HEK293 (cell line): ENCODE data around the gene EFCAB9.

Experiments used
- CTCF ChIA-PET: fragments of 350-600 bp; formaldehyde crosslinking; extraction: SDS; loops from one replicate; lab custom pipeline; 2021; ENCODE audit warnings: antibody characterized with exemption; lab: Yijun Ruan, JAX
- POLR2A ChIA-PET: fragments of 300-600 bp; formaldehyde crosslinking; extraction: SDS; loops from one replicate; lab custom pipeline; 2020; ENCODE audit warnings: antibody characterized with exemption, inconsistent platforms; lab: Yijun Ruan, JAX
- H3K27ac ChIP-seq: fragments of 200-500 bp; sonication (Bioruptor generic); 2 replicates; pipeline ENCODE4 v1.5.1; 2014; ENCODE audit warnings: low read depth, low read length, control low read depth, inconsistent platforms; ENCODE audit errors: extremely low read depth
- H3K36me3 ChIP-seq, 2 experiments: fragments of 200-500 bp in 1 of 2; sonication (Bioruptor generic) in 1 of 2; 1 replicate in 1 of 2; 2 replicates in 1 of 2; pipeline ENCODE4 v1.5.1; 2014 to 2017; ENCODE audit warnings: inconsistent platforms in 2 of 2, low read length in 2 of 2; ENCODE audit not compliant: control insufficient read depth in 2 of 2, insufficient read depth in 1 of 2
- H3K4me1 ChIP-seq: fragments of 200-500 bp; sonication (Bioruptor generic); 2 replicates; pipeline ENCODE4 v1.5.1; 2014; ENCODE audit warnings: mild to moderate bottlenecking, low read length, inconsistent platforms; ENCODE audit not compliant: control insufficient read depth, insufficient read depth
- H3K4me3 ChIP-seq: 2 replicates; pipeline ENCODE4 v1.5.1; 2011; ENCODE audit warnings: low read depth, mild to moderate bottlenecking, control low read depth, low read length, moderate library complexity
- H3K9me3 ChIP-seq: fragments of 200-500 bp; sonication (Bioruptor generic); 2 replicates; pipeline ENCODE4 v1.5.1; 2014; ENCODE audit warnings: low read depth, low read length, inconsistent platforms; ENCODE audit not compliant: control insufficient read depth, insufficient read depth
- EGR2 ChIP-seq: fragments of 450-650 bp; formaldehyde crosslinking; IDR thresholded peaks from 2 replicates; pipeline ENCODE4 v1.5.1; 2016; ENCODE audit warnings: low read depth, missing biosample characterization, missing genetic modification characterization
- IKZF3 ChIP-seq: fragments of 450-650 bp; IDR thresholded peaks from 2 replicates; pipeline ENCODE4 v1.5.0; 2018; ENCODE audit warnings: missing biosample characterization, mild to moderate bottlenecking, missing genetic modification characterization, moderate library complexity
- KLF9 ChIP-seq: fragments of 450-650 bp; formaldehyde crosslinking; IDR thresholded peaks from 2 replicates; pipeline ENCODE4 v1.5.1; 2016; ENCODE audit warnings: missing biosample characterization, missing genetic modification characterization, low read depth
- PRDM10 ChIP-seq: fragments of 450-650 bp; formaldehyde crosslinking; IDR thresholded peaks from 2 replicates; pipeline ENCODE4 v1.5.1; 2016; ENCODE audit warnings: missing biosample characterization, missing genetic modification characterization
- TSHZ1 ChIP-seq: fragments of 450-650 bp; formaldehyde crosslinking; IDR thresholded peaks from 2 replicates; pipeline ENCODE4 v1.5.1; 2016; ENCODE audit warnings: missing biosample characterization, missing genetic modification characterization, borderline replicate concordance
- ZBTB48 ChIP-seq: fragments of 450-650 bp; formaldehyde crosslinking; IDR thresholded peaks from 2 replicates; pipeline ENCODE4 v1.5.1; 2016; ENCODE audit warnings: missing biosample characterization, missing genetic modification characterization
- ZFHX2 ChIP-seq: fragments of 450-650 bp; formaldehyde crosslinking; conservative IDR thresholded peaks from 2 replicates; pipeline ENCODE4 v1.5.1; 2016; ENCODE audit warnings: missing biosample characterization, missing genetic modification characterization
- ZFP69B ChIP-seq: fragments of 450-650 bp; formaldehyde crosslinking; IDR thresholded peaks from 2 replicates; pipeline ENCODE4 v1.5.1; 2016; ENCODE audit warnings: missing biosample characterization, missing genetic modification characterization
- ZNF132 ChIP-seq: fragments of 450-650 bp; formaldehyde crosslinking; IDR thresholded peaks from 2 replicates; pipeline ENCODE4 v1.5.1; 2017; ENCODE audit warnings: missing biosample characterization, missing genetic modification characterization, borderline replicate concordance
- ZNF133 ChIP-seq: fragments of 450-650 bp; formaldehyde crosslinking; IDR thresholded peaks from 2 replicates; pipeline ENCODE4 v1.5.1; 2016; ENCODE audit warnings: missing biosample characterization, missing genetic modification characterization
- ZNF138 ChIP-seq: fragments of 450-650 bp; formaldehyde crosslinking; IDR thresholded peaks from 2 replicates; pipeline ENCODE4 v1.5.1; 2016; ENCODE audit warnings: missing biosample characterization, missing genetic modification characterization, borderline replicate concordance
- ZNF19 ChIP-seq: fragments of 450-650 bp; formaldehyde crosslinking; IDR thresholded peaks from 2 replicates; pipeline ENCODE4; 2016; ENCODE audit warnings: missing biosample characterization, missing genetic modification characterization, low read depth
- ZNF202 ChIP-seq: fragments of 450-650 bp; formaldehyde crosslinking; IDR thresholded peaks from 2 replicates; pipeline ENCODE4 v1.5.1; 2016; ENCODE audit warnings: missing biosample characterization, missing genetic modification characterization, borderline replicate concordance
- ZNF211 ChIP-seq: fragments of 450-650 bp; formaldehyde crosslinking; IDR thresholded peaks from 2 replicates; pipeline ENCODE4 v1.5.1; 2016; ENCODE audit warnings: low read depth, missing biosample characterization, missing genetic modification characterization
- ZNF341 ChIP-seq: fragments of 450-650 bp; formaldehyde crosslinking; IDR thresholded peaks from 2 replicates; pipeline ENCODE4; 2016; ENCODE audit warnings: low read depth, missing biosample characterization, missing genetic modification characterization
- ZNF423 ChIP-seq: fragments of 450-650 bp; formaldehyde crosslinking; IDR thresholded peaks from 2 replicates; pipeline ENCODE4 v1.5.1; 2016; ENCODE audit warnings: missing biosample characterization, missing genetic modification characterization
- ZNF501 ChIP-seq: fragments of 450-650 bp; formaldehyde crosslinking; IDR thresholded peaks from 2 replicates; pipeline ENCODE4 v1.5.1; 2016; ENCODE audit warnings: missing biosample characterization, missing genetic modification characterization
- ZNF510 ChIP-seq: fragments of 450-650 bp; formaldehyde crosslinking; IDR thresholded peaks from 2 replicates; pipeline ENCODE4 v1.5.1; 2018; ENCODE audit warnings: mild to moderate bottlenecking, missing genetic modification characterization, missing biosample characterization; ENCODE audit not compliant: insufficient replicate concordance
- ZNF521 ChIP-seq: fragments of 450-650 bp; formaldehyde crosslinking; IDR thresholded peaks from 2 replicates; pipeline ENCODE4 v1.5.1; 2017; ENCODE audit warnings: missing biosample characterization, mild to moderate bottlenecking, missing genetic modification characterization
- ZNF777 ChIP-seq: fragments of 450-650 bp; formaldehyde crosslinking; IDR thresholded peaks from 2 replicates; pipeline ENCODE4 v1.5.1; 2017; ENCODE audit warnings: missing biosample characterization, missing genetic modification characterization, borderline replicate concordance
- ZNF792 ChIP-seq: fragments of 450-650 bp; formaldehyde crosslinking; IDR thresholded peaks from 2 replicates; pipeline ENCODE4 v1.5.1; 2016; ENCODE audit warnings: missing biosample characterization, missing genetic modification characterization
- ZNF843 ChIP-seq: fragments of 450-650 bp; formaldehyde crosslinking; IDR thresholded peaks from 2 replicates; pipeline ENCODE4 v1.5.1; 2016; ENCODE audit warnings: missing biosample characterization, missing genetic modification characterization
- ZSCAN18 ChIP-seq: fragments of 450-650 bp; formaldehyde crosslinking; IDR thresholded peaks from 2 replicates; pipeline ENCODE4 v1.5.1; 2016; ENCODE audit warnings: missing biosample characterization, missing genetic modification characterization

The EFCAB9 gene

GRCh38 chr5:172182291-172182690 is 11.7 kb upstream of the EFCAB9 start:
- Histone ChIP-seq H3K4me3 (no peak overlapping the region), H3K4me1 (peaks cover 4% of the 10 kb centered on the region; the same call in 1 of the 2 replicates), H3K9me3 (no peaks in the 10 kb centered on the region), H3K36me3 (no peaks in the 10 kb centered on the region), H3K27ac (no peak overlapping the region)
- TF ChIP-seq ZNF341 (tag by site-specific recombination) (no peak), EGR2 (tag by site-specific recombination) (0 out of 2 replicates have a peak, but pooled peaks have one; percentile 16), ZNF211 (tag by site-specific recombination) (no peak), ZFHX2 (tag by site-specific recombination) (0 out of 2 replicates have a peak, but pooled peaks have one; percentile 6)
- ChIA-PET POLR2A (interaction anchor here (0.6 kb wide), 1 partner anchor 200 kb away, joined by 3 read pairs; no protein-coding TSS in a partner anchor), CTCF (no interaction called here)

GRCh38 chr5:172183881-172184280 is 10.1 kb upstream of the EFCAB9 start:
- POLR2A ChIA-PET, result no interaction called here
- CTCF ChIA-PET, result interaction anchor here (0.7 kb wide), 1 partner anchor 78 kb away, joined by 3 read pairs; no protein-coding TSS in a partner anchor
- Histone ChIP-seq H3K9me3 (no peaks in the 10 kb centered on the region), H3K27ac (no peak overlapping the region), H3K4me3 (no peak overlapping the region), H3K36me3 (no peaks in the 10 kb centered on the region), H3K4me1 (peaks cover 4% of the 10 kb centered on the region; the same call in 1 of the 2 replicates)
- no peak for TF ChIP-seq ZNF423 (tag by site-specific recombination)
- no peak for TF ChIP-seq ZNF777
- TF ChIP-seq ZSCAN18 (tag by site-specific recombination), result no peak
- no peak for TF ChIP-seq ZNF510
- no peak for TF ChIP-seq ZNF19
- no peak for TF ChIP-seq KLF9 (tag by site-specific recombination)
- TF ChIP-seq ZNF501 (tag by site-specific recombination), result no peak
- no peak for TF ChIP-seq ZNF202 (tag by site-specific recombination)
- no peak for TF ChIP-seq ZNF843 (tag by site-specific recombination)
- TF ChIP-seq ZNF341 (tag by site-specific recombination), result no peak
- TF ChIP-seq ZNF792 (tag by site-specific recombination), result no peak
- TF ChIP-seq ZNF521, result no peak

- ChIA-PET CTCF (interaction anchor here (1.0 kb wide), 1 partner anchor 108 kb away, joined by 3 read pairs; no protein-coding TSS in a partner anchor), POLR2A (no interaction called here)
- TF ChIP-seq ZBTB48 (no peak), TSHZ1 (tag by site-specific recombination) (no peak), ZNF133 (no peak), IKZF3 (tag by site-specific recombination) (no peak), ZNF138 (no peak), PRDM10 (tag by site-specific recombination) (no peak), ZFP69B (tag by site-specific recombination) (no peak), ZNF132 (tag by site-specific recombination) (no peak)
- H3K36me3 ChIP-seq, result no peaks in the 10 kb centered on the region
- H3K9me3 ChIP-seq, result no peaks in the 10 kb centered on the region
- no peak overlapping the region for H3K4me3 ChIP-seq
- peaks cover 4% of the 10 kb centered on the region; the same call in 1 of the 2 replicates for H3K4me1 ChIP-seq
- no peak overlapping the region for H3K27ac ChIP-seq
These were observed 8.9 kb upstream of the EFCAB9 start for GRCh38 chr5:172185096-172185461.
